BJ (cell line): ENCODE results near the gene IL17B. TPM values are rescaled to one million over a fixed set of nuclear protein-coding genes. Genes with fewer than 3 reads are reported as not detected.

Experiments used
- CTCF ChIA-PET: fragments of 350-600 bp; formaldehyde crosslinking; extraction: SDS; loops from one replicate; lab custom pipeline; 2021; ENCODE audit warnings: antibody characterized with exemption, inconsistent platforms; lab: Yijun Ruan, JAX
- POLR2A ChIA-PET: fragments of 300-600 bp; sonication (Branson Sonifier 250); formaldehyde crosslinking; extraction: SDS; loops from one replicate; lab custom pipeline; 2021; ENCODE audit warnings: antibody characterized with exemption; lab: Charles Lee
- DNase-seq: peaks from one replicate; pipeline ENCODE4 v3.0.0-alpha.2; 2011; ENCODE audit warnings: low read depth
- H3K27me3 ChIP-seq: 2 replicates; pipeline ENCODE4 v1.6.0; 2011; ENCODE audit warnings: low read length; ENCODE audit not compliant: control insufficient read depth, insufficient read depth
- H3K36me3 ChIP-seq: 2 replicates; pipeline ENCODE4 v1.5.1; 2011; ENCODE audit warnings: low read length; ENCODE audit not compliant: control insufficient read depth, insufficient read depth
- H3K4me3 ChIP-seq: 2 replicates; pipeline ENCODE4 v1.5.1; 2011; ENCODE audit warnings: low read depth, mild to moderate bottlenecking, control low read depth, low read length
- polyA plus RNA-seq: library from polyadenylated mRNA; depleted of rRNA; stranded (reverse); fragments of >200 nt; gene quantifications from 2 replicates; pipeline ENCODE4 v1.2.3, GENCODE V29; 2011
- TF ChIP-seq, protein P1 (sequence below): IDR thresholded peaks from 2 replicates; pipeline ENCODE4 v1.5.1; 2011; ENCODE audit warnings: low read depth, mild to moderate bottlenecking, control low read depth, inconsistent platforms, low read length, moderate library complexity; ENCODE audit not compliant: insufficient read depth

IL17B gene
- polyA plus RNA-seq, 1 experiment: 0.90 TPM

DNA sequence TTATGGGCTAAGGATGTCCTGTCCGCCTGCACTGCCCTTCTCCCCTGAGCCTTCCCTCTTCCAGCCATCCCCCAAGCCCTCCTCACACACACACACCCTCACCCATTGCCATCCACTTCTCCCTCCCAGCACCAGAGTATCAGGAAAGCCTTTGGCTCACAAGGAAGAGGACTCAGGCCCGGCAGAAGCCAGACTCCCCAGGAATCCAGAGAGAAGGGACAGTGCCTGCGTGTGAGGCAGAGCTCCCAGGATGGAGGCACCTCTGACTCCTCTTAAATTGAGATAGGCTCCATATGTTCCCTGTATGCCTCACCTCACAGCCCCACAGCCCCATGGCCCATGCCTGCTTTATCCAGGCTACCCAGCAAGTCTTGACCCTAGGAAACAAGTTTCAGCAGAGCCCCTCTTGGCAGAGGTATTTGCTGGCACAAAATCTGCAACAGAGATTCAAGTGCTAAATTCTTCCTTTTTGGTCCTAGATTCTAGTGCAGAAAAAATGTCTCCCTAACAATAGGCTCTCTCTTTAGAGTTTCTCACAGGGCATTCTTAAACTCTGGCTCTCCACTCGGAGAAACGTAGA lies 761 bp downstream of the IL17B start:
- Histone ChIP-seq H3K4me3 (no peak overlapping the region), H3K27me3 (peaks cover 1% of the 10 kb centered on the region; the same call in 1 of the 2 replicates), H3K36me3 (no peaks in the 10 kb centered on the region)
- TF ChIP-seq, protein P1, sequence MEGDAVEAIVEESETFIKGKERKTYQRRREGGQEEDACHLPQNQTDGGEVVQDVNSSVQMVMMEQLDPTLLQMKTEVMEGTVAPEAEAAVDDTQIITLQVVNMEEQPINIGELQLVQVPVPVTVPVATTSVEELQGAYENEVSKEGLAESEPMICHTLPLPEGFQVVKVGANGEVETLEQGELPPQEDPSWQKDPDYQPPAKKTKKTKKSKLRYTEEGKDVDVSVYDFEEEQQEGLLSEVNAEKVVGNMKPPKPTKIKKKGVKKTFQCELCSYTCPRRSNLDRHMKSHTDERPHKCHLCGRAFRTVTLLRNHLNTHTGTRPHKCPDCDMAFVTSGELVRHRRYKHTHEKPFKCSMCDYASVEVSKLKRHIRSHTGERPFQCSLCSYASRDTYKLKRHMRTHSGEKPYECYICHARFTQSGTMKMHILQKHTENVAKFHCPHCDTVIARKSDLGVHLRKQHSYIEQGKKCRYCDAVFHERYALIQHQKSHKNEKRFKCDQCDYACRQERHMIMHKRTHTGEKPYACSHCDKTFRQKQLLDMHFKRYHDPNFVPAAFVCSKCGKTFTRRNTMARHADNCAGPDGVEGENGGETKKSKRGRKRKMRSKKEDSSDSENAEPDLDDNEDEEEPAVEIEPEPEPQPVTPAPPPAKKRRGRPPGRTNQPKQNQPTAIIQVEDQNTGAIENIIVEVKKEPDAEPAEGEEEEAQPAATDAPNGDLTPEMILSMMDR: no peak
- ChIA-PET POLR2A (no interaction called here), CTCF (interaction anchor here (5.5 to 14.2 kb wide), 2 partner anchors 11 to 54 kb away, joined by 39 to 257 read pairs; no protein-coding TSS in a partner anchor)
- DNase-seq: no peak

DNA sequence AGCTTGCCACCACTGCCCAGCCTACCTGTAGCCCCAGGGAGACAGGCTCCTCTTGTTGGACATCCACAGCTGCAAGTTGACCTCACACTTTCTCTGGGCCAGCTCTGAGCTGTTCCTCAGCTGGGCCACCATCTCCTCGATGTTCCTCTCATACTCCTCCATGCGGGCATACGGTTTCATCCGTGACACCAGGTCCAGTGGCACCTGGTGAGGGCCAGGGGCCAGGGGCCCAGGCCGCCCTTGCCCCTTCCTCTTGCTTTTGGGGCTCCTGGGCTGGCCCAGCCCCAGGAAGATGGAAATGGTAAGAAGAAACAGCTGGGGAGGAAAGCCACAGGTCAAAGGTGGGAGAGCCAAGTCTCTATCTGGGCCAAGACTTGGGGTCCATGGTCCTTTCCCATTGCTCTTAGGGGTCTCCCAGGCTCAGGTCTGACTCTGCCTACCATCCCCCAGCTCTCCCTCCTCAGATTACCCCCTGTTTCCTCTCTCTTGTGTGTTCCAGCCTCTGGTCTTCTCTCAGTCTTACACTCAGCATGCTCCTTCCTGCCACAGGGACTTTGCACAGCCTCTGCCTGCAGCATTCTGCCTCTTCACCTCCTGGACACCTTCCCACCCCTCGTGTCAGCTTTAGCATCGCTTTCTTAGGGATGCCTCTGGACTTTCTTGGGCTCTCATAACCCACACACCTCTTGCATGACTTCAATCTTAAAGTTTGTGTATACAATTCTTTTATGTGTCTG lies 2.2 kb downstream of the IL17B start:
- TF ChIP-seq, protein P1: no peak
- H3K27me3 ChIP-seq: peaks cover 1% of the 10 kb centered on the region; the same call in 1 of the 2 replicates
- POLR2A ChIA-PET: no interaction called here
- CTCF ChIA-PET: interaction anchor here (1.4 to 17.0 kb wide), 4 partner anchors 10 to 186 kb away, joined by 3 to 289 read pairs (median 148); no protein-coding TSS in a partner anchor
- H3K36me3 ChIP-seq: no peaks in the 10 kb centered on the region
- H3K4me3 ChIP-seq: no peak overlapping the region
- DNase-seq: no peak

DNA sequence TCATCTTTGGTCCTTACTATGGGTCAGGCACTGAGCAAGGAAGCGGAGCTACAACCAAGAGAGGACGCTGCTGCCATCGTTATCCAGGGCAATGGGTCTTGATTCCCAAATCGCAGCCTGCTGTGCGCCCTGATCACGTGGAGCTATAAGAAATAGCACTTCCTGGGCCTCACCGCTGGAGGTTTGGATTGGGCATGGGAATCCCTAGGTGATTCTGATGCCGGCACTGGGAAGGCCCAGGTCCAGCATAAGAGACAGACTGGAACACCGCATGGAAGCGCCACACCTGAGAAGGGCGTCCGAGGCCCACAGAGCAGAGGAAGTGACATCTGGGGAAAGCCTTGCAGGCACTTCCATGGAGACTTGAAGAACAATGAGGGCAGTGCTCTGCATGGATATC lies 3.0 kb downstream of the IL17B start:
- ChIA-PET CTCF (interaction anchor here (1.0 to 17.0 kb wide), 5 partner anchors 9 to 187 kb away, joined by 3 to 289 read pairs (median 39); no protein-coding TSS in a partner anchor), POLR2A (interaction anchor here (0.6 kb wide), 1 partner anchor 241 kb away, joined by 3 read pairs; no protein-coding TSS in a partner anchor)
- Histone ChIP-seq H3K36me3 (no peaks in the 10 kb centered on the region), H3K27me3 (peaks cover 1% of the 10 kb centered on the region; the same call in 1 of the 2 replicates), H3K4me3 (no peak overlapping the region)
- TF ChIP-seq, protein P1: no peak
- no peak for DNase-seq

DNA sequence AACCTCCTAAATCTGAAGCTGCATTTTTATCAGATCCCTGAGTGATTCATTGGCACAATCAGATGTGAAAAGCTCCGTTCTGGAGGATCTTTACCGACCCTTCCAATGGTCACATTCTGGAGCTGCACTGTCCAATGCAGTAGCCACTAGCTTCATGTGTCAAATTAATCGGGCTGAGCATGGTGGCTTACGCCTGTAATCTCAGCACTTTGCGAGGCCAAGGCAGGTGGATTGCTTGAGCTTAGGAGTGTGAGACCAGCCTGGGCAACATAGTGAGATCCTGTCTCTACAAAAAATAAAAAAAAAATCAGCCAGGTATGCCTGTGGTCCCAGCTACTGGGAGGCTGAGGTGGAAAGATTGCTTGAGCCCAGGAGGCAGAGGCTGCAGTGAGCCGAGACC lies 3.7 kb downstream of the IL17B start:
- Histone ChIP-seq H3K4me3 (no peak overlapping the region), H3K36me3 (no peaks in the 10 kb centered on the region), H3K27me3 (peaks cover 1% of the 10 kb centered on the region; the same call in 1 of the 2 replicates)
- TF ChIP-seq, protein P1: no peak
- CTCF ChIA-PET: interaction anchor here (0.6 to 17.0 kb wide), 9 partner anchors 8 to 191 kb away, joined by 3 to 289 read pairs (median 3); no protein-coding TSS in a partner anchor
- POLR2A ChIA-PET: interaction anchor here (0.6 kb wide), 1 partner anchor 242 kb away, joined by 3 read pairs; no protein-coding TSS in a partner anchor
- no peak for DNase-seq

DNA sequence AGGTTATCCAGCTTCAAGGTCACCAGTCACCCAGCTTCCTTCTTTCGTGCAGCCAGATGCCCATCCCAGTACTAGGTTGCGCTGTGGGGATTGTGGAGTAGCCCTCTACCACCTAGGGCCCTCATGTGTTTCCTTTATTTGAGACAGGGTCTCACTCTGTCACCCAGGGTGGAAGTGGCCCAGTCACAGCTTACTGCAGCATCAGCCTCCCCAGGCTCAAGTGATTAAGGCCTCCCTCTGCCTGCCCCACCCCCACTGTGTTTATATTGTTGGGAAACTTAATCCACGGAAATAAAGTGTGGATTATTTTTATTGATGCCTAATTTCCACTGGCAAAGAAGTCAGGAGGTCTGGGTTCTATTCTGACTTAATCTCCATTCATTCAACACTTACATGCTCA lies 4.3 kb downstream of the IL17B start:
- CTCF ChIA-PET: interaction anchor here (0.7 to 17.0 kb wide), 4 partner anchors 57 to 67 kb away, joined by 3 to 289 read pairs (median 130); no protein-coding TSS in a partner anchor
- POLR2A ChIA-PET: no interaction called here
- no peak for DNase-seq
- no peak overlapping the region for H3K4me3 ChIP-seq
- TF ChIP-seq, protein P1: no peak
- H3K27me3 ChIP-seq: peaks cover under 1% of the 10 kb centered on the region; the same call in 1 of the 2 replicates
- no peaks in the 10 kb centered on the region for H3K36me3 ChIP-seq
